OCI-LY7 (cell line): Measurements from ENCODE around the gene CCDC39.

Source experiments
- CTCF ChIP-seq: fragments of 200-600 bp; sonication (generic); conservative IDR thresholded peaks from 2 replicates; pipeline ENCODE4 v1.5.1; 2014; ENCODE audit warnings: mild to moderate bottlenecking, antibody characterized with exemption, low read length, moderate library complexity, mixed read lengths
- EZH2phosphoT487 ChIP-seq: fragments of 200-600 bp; sonication (generic); IDR thresholded peaks from 2 replicates; pipeline ENCODE4 v1.6.1; 2018; ENCODE audit warnings: low read depth, borderline replicate concordance, mild to moderate bottlenecking, mixed run types, antibody characterized with exemption, low read length, moderate library complexity, mixed read lengths

- no peak for TF ChIP-seq CTCF
- no peak for TF ChIP-seq EZH2phosphoT487
Observed at GRCh38 chr3:180633722-180634121, 45.6 kb downstream of the CCDC39 start.
